DMS153 treated with DMSO at 0.1 percent for 48 hours (cell line): Measurements from ENCODE around the gene DNAH10.
"Not testable (repeated sequence)": the region's sequence is repeated elsewhere in the genome, so short reads cannot be mapped to it uniquely, and the experiment has no call there.

Experiments
- DNase-seq: peaks from one replicate; lab custom pipeline; 2025; ENCODE audit not compliant: unreplicated experiment; lab: John Stamatoyannopoulos, UW

Gene DNAH10

GRCh38 chr12:123945287-123946151, 183.4 kb downstream of the DNAH10 start:
- no peak for DNase-seq

- DNase-seq: no peak
These were observed 184.0 kb downstream of the DNAH10 start for GRCh38 chr12:123946152-123946515.

- DNase-seq: not testable (repeated sequence)
These were observed 184.7 kb downstream of the DNAH10 start for GRCh38 chr12:123946516-123947505.

- DNase-seq: not testable (repeated sequence)
These were observed 185.4 kb downstream of the DNAH10 start for GRCh38 chr12:123947531-123947930.

GRCh38 chr12:123948401-123948795, 186.3 kb downstream of the DNAH10 start:
- no peak for DNase-seq

GRCh38 chr12:123948796-123949769, 187.0 kb downstream of the DNAH10 start:
- no peak for DNase-seq

- no peak for DNase-seq
These were observed 187.7 kb downstream of the DNAH10 start for GRCh38 chr12:123949770-123950165.

GRCh38 chr12:123950476-123951349, 188.6 kb downstream of the DNAH10 start:
- no peak for DNase-seq

- no peak for DNase-seq
These were observed 189.4 kb downstream of the DNAH10 start for GRCh38 chr12:123951467-123951866.

GRCh38 chr12:123952037-123952436, 189.9 kb downstream of the DNAH10 start:
- DNase-seq: no peak

- no peak for DNase-seq
These were observed 192.7 kb downstream of the DNAH10 start for GRCh38 chr12:123954647-123955350.

GRCh38 chr12:123956249-123956648, 194.1 kb downstream of the DNAH10 start:
- DNase-seq: no peak

GRCh38 chr12:123957196-123957595, 195.1 kb downstream of the DNAH10 start:
- no peak for DNase-seq

GRCh38 chr12:123958462-123958861, 196.4 kb downstream of the DNAH10 start:
- DNase-seq: no peak

- DNase-seq: no peak
These were observed 196.8 kb downstream of the DNAH10 start for GRCh38 chr12:123958876-123959275.

- no peak for DNase-seq
These were observed 198.1 kb downstream of the DNAH10 start for GRCh38 chr12:123960029-123960735.

GRCh38 chr12:123960856-123961255, 198.8 kb downstream of the DNAH10 start:
- DNase-seq: no peak

- no peak for DNase-seq
These were observed 199.7 kb downstream of the DNAH10 start for GRCh38 chr12:123961585-123962345.
